Trophoblast cell (in vitro differentiated cells and primary cell): Measurements from ENCODE around the gene TET3.
A peak's percentile ranks its signal among the peaks of the same experiment; 100 is the strongest.

Experiments used
- DNase-seq, 2 donors: peaks; one replicate each; pipeline ENCODE4 v3.0.0-alpha.2; 2016
- H2AFZ ChIP-seq: 2 replicates; pipeline ENCODE4 v1.6.1; 2013; ENCODE audit warnings: low read length, moderate library complexity, mild to moderate bottlenecking; ENCODE audit not compliant: insufficient read depth, poor library complexity
- H2AK5ac ChIP-seq: 2 replicates; pipeline ENCODE4 v1.6.1; 2013; ENCODE audit warnings: mild to moderate bottlenecking, low read length
- H2BK120ac ChIP-seq: 2 replicates; pipeline ENCODE4 v1.6.1; 2013; ENCODE audit warnings: low read length, mild to moderate bottlenecking, moderate library complexity; ENCODE audit not compliant: insufficient read depth, poor library complexity
- H2BK12ac ChIP-seq: 2 replicates; pipeline ENCODE4 v1.6.1; 2013; ENCODE audit warnings: mild to moderate bottlenecking, low read length, moderate library complexity
- H2BK5ac ChIP-seq: 2 replicates; pipeline ENCODE4 v1.6.1; 2013; ENCODE audit warnings: low read length, low read depth, moderate library complexity, mild to moderate bottlenecking; ENCODE audit not compliant: poor library complexity
- H3K14ac ChIP-seq: 2 replicates; pipeline ENCODE4 v1.6.1; 2013; ENCODE audit warnings: mild to moderate bottlenecking, low read length
- H3K18ac ChIP-seq: 2 replicates; pipeline ENCODE4 v1.6.1; 2013; ENCODE audit warnings: mild to moderate bottlenecking, low read length
- H3K23ac ChIP-seq: 2 replicates; pipeline ENCODE4 v1.6.1; 2013; ENCODE audit warnings: low read length
- H3K27ac ChIP-seq: 2 replicates; pipeline ENCODE4 v1.5.1; 2013; ENCODE audit warnings: low read depth, mild to moderate bottlenecking, inconsistent platforms, low read length, moderate library complexity
- H3K27me3 ChIP-seq: 2 replicates; pipeline ENCODE4 v1.6.1; 2013; ENCODE audit warnings: inconsistent platforms, mild to moderate bottlenecking, low read length, moderate library complexity; ENCODE audit not compliant: insufficient read depth
- H3K36me3 ChIP-seq, 2 experiments: 1 replicate in 1 of 2; 2 replicates in 1 of 2; pipeline ENCODE4 v1.6.1; 2013; ENCODE audit warnings: low read length in 2 of 2, mild to moderate bottlenecking in 2 of 2, moderate library complexity in 1 of 2; ENCODE audit not compliant: insufficient read depth in 2 of 2, control insufficient read depth in 1 of 2
- H3K4ac ChIP-seq: 2 replicates; pipeline ENCODE4 v1.6.1; 2013; ENCODE audit warnings: low read depth, mild to moderate bottlenecking, low read length, moderate library complexity
- H3K4me1 ChIP-seq, 2 experiments: 1 replicate in 1 of 2; 2 replicates in 1 of 2; pipeline ENCODE4 v1.6.1; 2013; ENCODE audit warnings: low read length in 2 of 2, mild to moderate bottlenecking in 2 of 2, moderate library complexity in 1 of 2; ENCODE audit not compliant: insufficient read depth in 2 of 2, control insufficient read depth in 1 of 2
- H3K4me2 ChIP-seq: 2 replicates; pipeline ENCODE4 v1.6.1; 2013; ENCODE audit warnings: inconsistent platforms, mild to moderate bottlenecking, low read length, moderate library complexity
- H3K4me3 ChIP-seq: 2 replicates; pipeline ENCODE4 v1.5.1; 2013; ENCODE audit warnings: mild to moderate bottlenecking, low read depth, low read length, inconsistent platforms
- H3K79me1 ChIP-seq: one replicate; pipeline ENCODE4 v1.6.1; 2013; ENCODE audit warnings: low read length
- H3K79me2 ChIP-seq: 2 replicates; pipeline ENCODE4 v1.6.1; 2013; ENCODE audit warnings: low read length, mild to moderate bottlenecking; ENCODE audit not compliant: control insufficient read depth, insufficient read depth, poor library complexity
- H3K9ac ChIP-seq: 2 replicates; pipeline ENCODE4 v1.6.1; 2013; ENCODE audit warnings: mild to moderate bottlenecking, low read length
- H3K9me3 ChIP-seq: 2 replicates; pipeline ENCODE4 v1.6.1; 2013; ENCODE audit warnings: low read depth, mild to moderate bottlenecking, control low read depth, inconsistent platforms, low read length; ENCODE audit not compliant: insufficient read depth
- H4K12ac ChIP-seq: 2 replicates; pipeline ENCODE4 v1.6.1; 2013; ENCODE audit warnings: low read depth, mild to moderate bottlenecking, low read length, moderate library complexity
- H4K8ac ChIP-seq: 2 replicates; pipeline ENCODE4 v1.6.1; 2013; ENCODE audit warnings: low read depth, mild to moderate bottlenecking, low read length, moderate library complexity
- H4K91ac ChIP-seq: one replicate; pipeline ENCODE4 v1.6.1; 2013; ENCODE audit warnings: low read depth, mild to moderate bottlenecking, low read length, moderate library complexity
- WGBS: extraction: QIAGEN DNeasy Blood & Tissue Kit; methylation state at CpG from one replicate; pipeline ENCODE4 v1.1.7; 2013; ENCODE audit warnings: missing lambda C conversion rate; ENCODE audit not compliant: insufficient read length, insufficient coverage; ENCODE audit errors: extremely low coverage; 5-methylcytosine and 5-hydroxymethylcytosine counted together

The TET3 gene

DNA sequence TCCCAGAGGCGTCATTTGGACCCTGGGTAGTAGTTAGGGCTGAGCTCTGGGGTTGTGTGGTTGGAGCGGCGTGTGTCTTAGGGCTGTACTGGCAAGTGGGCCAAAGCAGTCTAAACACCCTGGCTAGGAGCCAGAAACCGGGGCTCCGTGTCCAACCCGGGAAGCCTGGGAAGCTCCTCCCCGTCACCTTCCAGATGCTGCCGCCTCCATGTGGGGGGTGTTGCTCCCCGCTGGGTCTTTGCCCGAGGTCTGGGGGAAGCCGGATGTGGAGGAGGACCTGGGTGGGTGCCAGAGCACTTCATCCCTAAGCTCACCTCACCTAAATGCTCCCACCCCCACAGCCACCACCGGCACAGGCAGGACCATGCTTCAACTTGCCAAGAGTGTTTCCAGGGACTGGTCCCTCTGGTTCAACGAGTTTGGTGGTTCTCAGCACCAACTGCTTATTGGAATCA lies 25.4 kb downstream of the TET3 start:
- no peak overlapping the region for H4K12ac ChIP-seq
- H3K79me1 ChIP-seq: peaks cover 3% of the 10 kb centered on the region
- H3K4ac ChIP-seq: peak overlapping the region; percentile 65
- H4K8ac ChIP-seq: peak overlapping the region; percentile 7
- H3K27me3 ChIP-seq: no peaks in the 10 kb centered on the region
- peak overlapping the region; percentile 33 for H2BK120ac ChIP-seq
- H3K23ac ChIP-seq: no peak overlapping the region
- H3K36me3 ChIP-seq: peaks cover 3 to 5% of the 10 kb centered on the region in 2 experiments
- H3K4me1 ChIP-seq: peaks cover 22% of the 10 kb centered on the region in 2 experiments
- H3K4me2 ChIP-seq: peak overlapping the region; percentile 7
- H2BK12ac ChIP-seq: peak overlapping the region; percentile 32
- no peak overlapping the region for H3K27ac ChIP-seq
- whole genome bisulfite sequencing: no CpG with 5 or more reads among the region's 13 CpGs
- no peak overlapping the region for H2BK5ac ChIP-seq
- H4K91ac ChIP-seq: peak overlapping the region; percentile 42
- H3K9me3 ChIP-seq: no peaks in the 10 kb centered on the region
- H3K18ac ChIP-seq: peak overlapping the region; percentile 39
- H3K14ac ChIP-seq: peak overlapping the region; percentile 15
- no peak overlapping the region for H2AFZ ChIP-seq
- no peak overlapping the region for H3K9ac ChIP-seq
- no peak overlapping the region for H2AK5ac ChIP-seq
- H3K79me2 ChIP-seq: no peaks in the 10 kb centered on the region
- peak; percentile 91 to 95 for DNase-seq
- H3K4me3 ChIP-seq: no peak overlapping the region

GRCh38 chr2:74011246-74011645 lies 26.5 kb downstream of the TET3 start:
- no peaks in the 10 kb centered on the region for H3K79me2 ChIP-seq
- no peak overlapping the region for H3K18ac ChIP-seq
- H3K4me3 ChIP-seq: no peak overlapping the region
- no peak overlapping the region for H2BK120ac ChIP-seq
- H3K4ac ChIP-seq: no peak overlapping the region
- H3K23ac ChIP-seq: no peak overlapping the region
- no peak overlapping the region for H2AFZ ChIP-seq
- no peaks in the 10 kb centered on the region for H3K9me3 ChIP-seq
- H3K4me1 ChIP-seq: peaks cover 22% of the 10 kb centered on the region in 2 experiments
- H4K12ac ChIP-seq: no peak overlapping the region
- WGBS: no CpG with 5 or more reads among the region's 5 CpGs
- DNase-seq: peak; percentile 85 to 94
- no peak overlapping the region for H3K4me2 ChIP-seq
- no peak overlapping the region for H4K91ac ChIP-seq
- H3K79me1 ChIP-seq: peaks cover 3% of the 10 kb centered on the region
- peaks cover 0 to 3% of the 10 kb centered on the region in 2 experiments for H3K36me3 ChIP-seq
- H3K14ac ChIP-seq: no peak overlapping the region
- no peak overlapping the region for H2BK12ac ChIP-seq
- H2BK5ac ChIP-seq: no peak overlapping the region
- H3K27me3 ChIP-seq: no peaks in the 10 kb centered on the region
- H3K9ac ChIP-seq: no peak overlapping the region
- no peak overlapping the region for H4K8ac ChIP-seq
- H2AK5ac ChIP-seq: no peak overlapping the region
- no peak overlapping the region for H3K27ac ChIP-seq

- no peak overlapping the region for H4K8ac ChIP-seq
- H3K4ac ChIP-seq: no peak overlapping the region
- no peak overlapping the region for H2AFZ ChIP-seq
- no peak overlapping the region for H2AK5ac ChIP-seq
- no peaks in the 10 kb centered on the region for H3K27me3 ChIP-seq
- H3K4me3 ChIP-seq: no peak overlapping the region
- H3K18ac ChIP-seq: no peak overlapping the region
- no peak overlapping the region for H4K91ac ChIP-seq
- DNase-seq: no peak
- peaks cover 7 to 8% of the 10 kb centered on the region in 2 experiments for H3K4me1 ChIP-seq
- peaks cover 0 to 3% of the 10 kb centered on the region in 2 experiments for H3K36me3 ChIP-seq
- H3K9ac ChIP-seq: no peak overlapping the region
- H4K12ac ChIP-seq: no peak overlapping the region
- H3K79me1 ChIP-seq: peaks cover 3% of the 10 kb centered on the region
- no peak overlapping the region for H2BK120ac ChIP-seq
- H3K79me2 ChIP-seq: no peaks in the 10 kb centered on the region
- H2BK12ac ChIP-seq: no peak overlapping the region
- no peak overlapping the region for H3K27ac ChIP-seq
- no peak overlapping the region for H3K23ac ChIP-seq
- WGBS: no CpG with 5 or more reads among the region's 3 CpGs
- no peak overlapping the region for H2BK5ac ChIP-seq
- no peak overlapping the region for H3K4me2 ChIP-seq
- H3K9me3 ChIP-seq: no peaks in the 10 kb centered on the region
- no peak overlapping the region for H3K14ac ChIP-seq
Measured at GRCh38 chr2:74014813-74015212, 30.1 kb downstream of the TET3 start.

DNA sequence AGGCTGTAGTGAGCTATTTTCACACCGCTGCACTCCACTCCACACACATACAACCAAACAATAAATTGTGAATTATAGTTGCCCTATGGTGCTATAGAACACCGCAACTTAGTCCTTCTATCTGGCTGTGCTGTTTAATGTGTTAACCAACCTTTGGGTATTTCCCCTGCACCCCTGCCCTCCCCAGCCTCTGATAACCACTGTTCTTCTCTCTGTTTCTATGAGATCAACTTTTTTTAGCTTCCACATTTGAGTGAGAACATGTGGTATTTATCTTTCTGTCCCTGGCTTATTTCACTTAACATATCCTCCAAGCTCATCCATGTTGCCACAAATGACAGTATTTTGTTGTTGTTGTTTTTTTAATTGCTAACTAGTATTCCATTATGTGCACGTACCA lies 32.5 kb downstream of the TET3 start:
- Histone ChIP-seq H3K9me3 (no peaks in the 10 kb centered on the region), H2BK5ac (no peak overlapping the region), H3K4me2 (no peak overlapping the region), H3K4ac (no peak overlapping the region), H3K4me3 (no peak overlapping the region), H2BK12ac (no peak overlapping the region), H2AK5ac (no peak overlapping the region), H3K79me1 (no peaks in the 10 kb centered on the region), H2BK120ac (no peak overlapping the region), H3K4me1 (no peaks in the 10 kb centered on the region), H3K36me3 (peaks cover 0 to 5% of the 10 kb centered on the region in 2 experiments), H4K8ac (no peak overlapping the region), H3K27me3 (no peaks in the 10 kb centered on the region), H4K12ac (no peak overlapping the region), H4K91ac (no peak overlapping the region), H3K23ac (no peak overlapping the region), H3K27ac (no peak overlapping the region), H2AFZ (no peak overlapping the region), H3K18ac (no peak overlapping the region), H3K14ac (no peak overlapping the region), H3K9ac (no peak overlapping the region), H3K79me2 (no peaks in the 10 kb centered on the region)
- no peak for DNase-seq
- WGBS: no CpG with 5 or more reads among the region's 3 CpGs
